ENCODE measurements around the gene HEXA. TPM values are rescaled to one million over a fixed set of nuclear protein-coding genes. Genes with fewer than 3 reads are reported as not detected.

The HEXA gene
- polyA plus RNA-seq, 1 donor from 2014 or later: 105 TPM

DNA sequence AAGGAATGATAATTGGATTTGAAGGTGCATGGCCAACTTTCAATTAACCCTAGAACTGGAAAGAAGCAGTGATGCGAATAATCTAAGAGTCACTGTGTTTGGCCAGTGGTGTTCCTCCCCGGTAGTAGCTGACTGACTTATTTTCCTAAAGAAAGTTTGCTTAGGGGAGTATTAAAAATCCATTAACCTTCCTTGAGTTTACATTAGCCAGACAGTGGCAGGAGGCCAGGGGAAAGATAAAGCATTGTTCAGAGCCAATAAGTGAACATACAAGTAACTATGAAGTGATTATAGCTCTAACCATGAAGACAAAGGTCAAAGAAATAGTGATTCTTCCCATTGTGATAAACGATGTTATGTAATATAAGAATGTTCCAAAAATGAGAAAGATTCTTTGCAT, 13.4 kb upstream of the HEXA start:
- H3K36me3 ChIP-seq (ENCODE audit: insufficient read depth, low read length): no peaks in the 10 kb centered on the region
- H3K9me3 ChIP-seq (ENCODE audit: low read length): no peaks in the 10 kb centered on the region
- H3F3A ChIP-seq (ENCODE audit: insufficient read depth, low read length, poor library complexity, severe bottlenecking): no peaks in the 10 kb centered on the region
- no peak overlapping the region for H3K9ac ChIP-seq (ENCODE audit: low read length)
- no peaks in the 10 kb centered on the region for H3K79me2 ChIP-seq (replicated peaks; ENCODE audit: insufficient read depth, low read length)
- no peak overlapping the region for H2AFZ ChIP-seq (ENCODE audit: low read depth, low read length)
- H3K27me3 ChIP-seq (ENCODE audit: insufficient read depth, low read depth, low read length): peaks cover 16% of the 10 kb centered on the region
- H3K4me3 ChIP-seq (ENCODE audit: low read length): no peak overlapping the region
- no peak for TF ChIP-seq MXI1 (conservative IDR thresholded peaks at IDR 0.05; ENCODE audit: poor library complexity, severe bottlenecking)
- TF ChIP-seq, protein P1, sequence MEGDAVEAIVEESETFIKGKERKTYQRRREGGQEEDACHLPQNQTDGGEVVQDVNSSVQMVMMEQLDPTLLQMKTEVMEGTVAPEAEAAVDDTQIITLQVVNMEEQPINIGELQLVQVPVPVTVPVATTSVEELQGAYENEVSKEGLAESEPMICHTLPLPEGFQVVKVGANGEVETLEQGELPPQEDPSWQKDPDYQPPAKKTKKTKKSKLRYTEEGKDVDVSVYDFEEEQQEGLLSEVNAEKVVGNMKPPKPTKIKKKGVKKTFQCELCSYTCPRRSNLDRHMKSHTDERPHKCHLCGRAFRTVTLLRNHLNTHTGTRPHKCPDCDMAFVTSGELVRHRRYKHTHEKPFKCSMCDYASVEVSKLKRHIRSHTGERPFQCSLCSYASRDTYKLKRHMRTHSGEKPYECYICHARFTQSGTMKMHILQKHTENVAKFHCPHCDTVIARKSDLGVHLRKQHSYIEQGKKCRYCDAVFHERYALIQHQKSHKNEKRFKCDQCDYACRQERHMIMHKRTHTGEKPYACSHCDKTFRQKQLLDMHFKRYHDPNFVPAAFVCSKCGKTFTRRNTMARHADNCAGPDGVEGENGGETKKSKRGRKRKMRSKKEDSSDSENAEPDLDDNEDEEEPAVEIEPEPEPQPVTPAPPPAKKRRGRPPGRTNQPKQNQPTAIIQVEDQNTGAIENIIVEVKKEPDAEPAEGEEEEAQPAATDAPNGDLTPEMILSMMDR (IDR thresholded peaks at IDR 0.05; ENCODE audit: poor library complexity, severe bottlenecking): no peak
- TF ChIP-seq, protein P2, sequence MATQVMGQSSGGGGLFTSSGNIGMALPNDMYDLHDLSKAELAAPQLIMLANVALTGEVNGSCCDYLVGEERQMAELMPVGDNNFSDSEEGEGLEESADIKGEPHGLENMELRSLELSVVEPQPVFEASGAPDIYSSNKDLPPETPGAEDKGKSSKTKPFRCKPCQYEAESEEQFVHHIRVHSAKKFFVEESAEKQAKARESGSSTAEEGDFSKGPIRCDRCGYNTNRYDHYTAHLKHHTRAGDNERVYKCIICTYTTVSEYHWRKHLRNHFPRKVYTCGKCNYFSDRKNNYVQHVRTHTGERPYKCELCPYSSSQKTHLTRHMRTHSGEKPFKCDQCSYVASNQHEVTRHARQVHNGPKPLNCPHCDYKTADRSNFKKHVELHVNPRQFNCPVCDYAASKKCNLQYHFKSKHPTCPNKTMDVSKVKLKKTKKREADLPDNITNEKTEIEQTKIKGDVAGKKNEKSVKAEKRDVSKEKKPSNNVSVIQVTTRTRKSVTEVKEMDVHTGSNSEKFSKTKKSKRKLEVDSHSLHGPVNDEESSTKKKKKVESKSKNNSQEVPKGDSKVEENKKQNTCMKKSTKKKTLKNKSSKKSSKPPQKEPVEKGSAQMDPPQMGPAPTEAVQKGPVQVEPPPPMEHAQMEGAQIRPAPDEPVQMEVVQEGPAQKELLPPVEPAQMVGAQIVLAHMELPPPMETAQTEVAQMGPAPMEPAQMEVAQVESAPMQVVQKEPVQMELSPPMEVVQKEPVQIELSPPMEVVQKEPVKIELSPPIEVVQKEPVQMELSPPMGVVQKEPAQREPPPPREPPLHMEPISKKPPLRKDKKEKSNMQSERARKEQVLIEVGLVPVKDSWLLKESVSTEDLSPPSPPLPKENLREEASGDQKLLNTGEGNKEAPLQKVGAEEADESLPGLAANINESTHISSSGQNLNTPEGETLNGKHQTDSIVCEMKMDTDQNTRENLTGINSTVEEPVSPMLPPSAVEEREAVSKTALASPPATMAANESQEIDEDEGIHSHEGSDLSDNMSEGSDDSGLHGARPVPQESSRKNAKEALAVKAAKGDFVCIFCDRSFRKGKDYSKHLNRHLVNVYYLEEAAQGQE (IDR thresholded peaks at IDR 0.05; ENCODE audit: borderline replicate concordance): no peak
- H3K4me2 ChIP-seq (ENCODE audit: low read length): no peak overlapping the region
- H4K20me1 ChIP-seq (ENCODE audit: insufficient read depth): no peaks in the 10 kb centered on the region
- no peaks in the 10 kb centered on the region for H3K9me2 ChIP-seq (ENCODE audit: insufficient read depth, low read length)
- H3K27ac ChIP-seq (ENCODE audit: low read length): no peak overlapping the region

DNA sequence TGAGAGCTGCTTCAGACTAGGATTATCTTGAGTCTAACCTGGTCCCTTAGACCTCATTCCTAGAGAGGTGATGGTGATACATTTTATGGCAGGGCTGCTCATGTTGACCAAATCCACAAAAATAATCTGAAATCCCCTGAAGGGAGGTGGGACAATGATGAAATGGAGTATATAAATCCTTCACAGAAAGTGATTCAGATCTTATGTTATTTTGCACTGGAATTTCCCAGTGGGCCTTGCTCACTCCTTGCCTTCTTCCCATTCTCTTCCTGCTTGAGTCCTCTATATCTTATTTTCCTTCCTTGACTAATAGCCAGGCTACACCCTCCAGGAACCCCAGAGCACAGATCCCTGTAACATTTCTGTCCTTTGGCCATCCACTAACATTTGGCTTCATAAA, 11.9 kb upstream of the HEXA start:
- no peaks in the 10 kb centered on the region for H3F3A ChIP-seq (ENCODE audit: insufficient read depth, low read length, poor library complexity, severe bottlenecking)
- H4K20me1 ChIP-seq (ENCODE audit: insufficient read depth): no peaks in the 10 kb centered on the region
- H3K27ac ChIP-seq (ENCODE audit: low read length): no peak overlapping the region
- no peak overlapping the region for H3K4me3 ChIP-seq (ENCODE audit: low read length)
- no peaks in the 10 kb centered on the region for H3K9me2 ChIP-seq (ENCODE audit: insufficient read depth, low read length)
- no peaks in the 10 kb centered on the region for H3K79me2 ChIP-seq (replicated peaks; ENCODE audit: insufficient read depth, low read length)
- peaks cover 22% of the 10 kb centered on the region for H3K27me3 ChIP-seq (ENCODE audit: insufficient read depth, low read depth, low read length)
- no peak overlapping the region for H3K9ac ChIP-seq (ENCODE audit: low read length)
- no peaks in the 10 kb centered on the region for H3K36me3 ChIP-seq (ENCODE audit: insufficient read depth, low read length)
- H3K9me3 ChIP-seq (ENCODE audit: low read length): no peaks in the 10 kb centered on the region
- no peak overlapping the region for H2AFZ ChIP-seq (ENCODE audit: low read depth, low read length)
- no peak overlapping the region for H3K4me2 ChIP-seq (ENCODE audit: low read length)
- TF ChIP-seq EZH2 (IDR thresholded peaks at IDR 0.05; ENCODE audit: borderline replicate concordance, insufficient read depth, low read length, poor library complexity, severe bottlenecking): no peak
- TF ChIP-seq, protein P1 (IDR thresholded peaks at IDR 0.05; ENCODE audit: poor library complexity, severe bottlenecking): no peak
- TF ChIP-seq SMC3 (conservative IDR thresholded peaks at IDR 0.05; ENCODE audit: poor library complexity): no peak
- no peak for TF ChIP-seq EP300 (conservative IDR thresholded peaks at IDR 0.05; ENCODE audit: poor library complexity, severe bottlenecking)
- TF ChIP-seq, protein P2 (IDR thresholded peaks at IDR 0.05; ENCODE audit: borderline replicate concordance): no peak
- no peak for TF ChIP-seq TAF1 (IDR thresholded peaks at IDR 0.05; ENCODE audit: low read depth)

All from neural cell (in vitro differentiated cells).